Upper lobe of left lung (tissue), 4 donors: Measurements from ENCODE around the gene COBL.

Experiments used
- EP300 ChIP-seq, 4 donors: sonication (generic); formaldehyde crosslinking; IDR thresholded peaks; one replicate each; pipeline ENCODE4 v1.5.1; 2017; ENCODE audit warnings: antibody characterized with exemption in 4 of 4, control low read depth in 2 of 4
- POLR2A ChIP-seq, 4 donors: fragments of 450-650 bp; IDR thresholded peaks; one replicate each; pipeline ENCODE4 v1.5.1; 2016 to 2017; ENCODE audit warnings: antibody characterized with exemption in 4 of 4, mild to moderate bottlenecking in 2 of 4
- TF ChIP-seq, protein P1 (sequence below), 6 experiments: fragments of 450-650 bp in 4 of 6; fragments of 200-600 bp in 2 of 6; sonication (generic) in 2 of 6; IDR thresholded peaks; one replicate each; pipeline ENCODE4 v1.5.1; 2016 to 2019; ENCODE audit warnings: antibody characterized with exemption in 6 of 6

- TF ChIP-seq, protein P1, sequence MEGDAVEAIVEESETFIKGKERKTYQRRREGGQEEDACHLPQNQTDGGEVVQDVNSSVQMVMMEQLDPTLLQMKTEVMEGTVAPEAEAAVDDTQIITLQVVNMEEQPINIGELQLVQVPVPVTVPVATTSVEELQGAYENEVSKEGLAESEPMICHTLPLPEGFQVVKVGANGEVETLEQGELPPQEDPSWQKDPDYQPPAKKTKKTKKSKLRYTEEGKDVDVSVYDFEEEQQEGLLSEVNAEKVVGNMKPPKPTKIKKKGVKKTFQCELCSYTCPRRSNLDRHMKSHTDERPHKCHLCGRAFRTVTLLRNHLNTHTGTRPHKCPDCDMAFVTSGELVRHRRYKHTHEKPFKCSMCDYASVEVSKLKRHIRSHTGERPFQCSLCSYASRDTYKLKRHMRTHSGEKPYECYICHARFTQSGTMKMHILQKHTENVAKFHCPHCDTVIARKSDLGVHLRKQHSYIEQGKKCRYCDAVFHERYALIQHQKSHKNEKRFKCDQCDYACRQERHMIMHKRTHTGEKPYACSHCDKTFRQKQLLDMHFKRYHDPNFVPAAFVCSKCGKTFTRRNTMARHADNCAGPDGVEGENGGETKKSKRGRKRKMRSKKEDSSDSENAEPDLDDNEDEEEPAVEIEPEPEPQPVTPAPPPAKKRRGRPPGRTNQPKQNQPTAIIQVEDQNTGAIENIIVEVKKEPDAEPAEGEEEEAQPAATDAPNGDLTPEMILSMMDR (IDR thresholded peaks at IDR 0.05), result no peak
- TF ChIP-seq POLR2A (IDR thresholded peaks at IDR 0.05), result no peak
- no peak for TF ChIP-seq EP300 (IDR thresholded peaks at IDR 0.05)
These were observed 340.5 kb downstream of the COBL start for GRCh38 chr7:50976064-50976463.
